ENCODE results near the gene CBLB. TPM values are rescaled to one million over a fixed set of nuclear protein-coding genes. Genes with fewer than 3 reads are reported as not detected.

The CBLB gene
- total and polyA plus RNA-seq, 2 of the 4 experiments (the other 2 are of a cell fraction): 10.1 to 20.1 TPM

DNA sequence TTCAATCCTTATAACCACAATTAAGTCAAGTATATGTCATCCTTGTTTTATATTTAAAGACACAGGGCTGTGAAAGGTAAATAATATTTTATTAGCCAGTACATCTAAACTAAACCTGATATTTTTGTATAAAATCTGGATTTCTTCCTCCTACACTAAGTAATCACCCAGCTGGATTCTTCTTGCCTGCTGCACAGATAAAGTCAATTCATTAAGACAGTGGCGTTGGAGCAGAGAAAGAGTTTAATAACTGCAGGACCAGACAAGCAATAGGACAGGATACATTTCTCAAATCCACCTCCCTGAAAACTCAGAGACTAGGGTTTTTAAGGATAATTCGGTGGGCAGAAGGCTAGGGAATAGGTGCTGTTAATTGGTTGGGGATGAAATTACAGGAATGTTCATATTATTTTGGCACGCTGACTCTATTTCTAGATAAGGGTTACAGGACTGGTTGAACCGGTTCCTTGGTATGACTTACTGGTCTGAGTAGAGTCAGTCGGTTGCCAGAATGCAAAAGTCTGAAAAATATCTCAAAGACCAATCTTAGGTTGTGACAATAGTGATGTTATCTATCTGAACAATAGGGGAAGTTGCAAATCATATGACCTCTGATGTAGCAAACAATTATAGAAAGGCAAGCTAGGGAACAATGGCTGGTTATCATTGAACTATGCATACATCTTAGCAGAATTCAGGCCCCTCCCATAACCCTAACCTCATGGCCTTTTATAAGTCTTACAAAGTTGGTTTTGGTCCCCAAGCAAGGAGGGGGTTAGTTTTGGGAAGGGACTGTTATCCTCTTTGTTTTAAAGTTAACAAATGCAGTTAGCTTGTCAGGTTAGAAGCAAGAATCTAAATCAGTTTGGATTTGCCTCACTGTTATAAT is 257.3 kb downstream of the CBLB start (continued):
- no peak for TF ChIP-seq MAZ (IDR thresholded peaks at IDR 0.05; ENCODE audit: borderline replicate concordance, low read depth, low read length)

GRCh38 chr3:105610473-105610872 is 258.3 kb downstream of the CBLB start:
- no peak overlapping the region for H3K14ac ChIP-seq (replicated peaks; ENCODE audit: low read depth, low read length)
- no peak overlapping the region for H3K18ac ChIP-seq (ENCODE audit: low read depth, low read length)
- H2AK5ac ChIP-seq (ENCODE audit: low read depth, low read length): no peak overlapping the region
- ChIA-PET POLR2A (ENCODE audit: unreplicated experiment) (no interaction called here), CTCF (no interaction called here)
- intact Hi-C loops (cut with micrococcal nuclease): no loop called here
- no peaks in the 10 kb centered on the region for H4K20me1 ChIP-seq (ENCODE audit: insufficient read depth, low read length)
- no peak overlapping the region for H2BK20ac ChIP-seq (ENCODE audit: low read depth, low read length)
- H2AK9ac ChIP-seq (replicated peaks; ENCODE audit: low read depth, low read length, poor library complexity): no peak overlapping the region
- no peak overlapping the region for H3K23ac ChIP-seq (ENCODE audit: low read depth, low read length)
- no peaks in the 10 kb centered on the region for H3K9me3 ChIP-seq (ENCODE audit: control insufficient read depth, insufficient read depth, low read length)
- H4K5ac ChIP-seq (ENCODE audit: low read depth, low read length): no peak overlapping the region
- no TSS peak for BruUV-seq (replicated peaks)
- no peaks in the 10 kb centered on the region for H3K36me3 ChIP-seq (ENCODE audit: control insufficient read depth, insufficient read depth, low read length)
- no peak overlapping the region for H2BK15ac ChIP-seq (ENCODE audit: low read depth, low read length)
- peaks cover 2% of the 10 kb centered on the region; the same call in 1 of the 2 replicates for H3K4me1 ChIP-seq (ENCODE audit: control insufficient read depth, insufficient read depth, low read length)
- no peak overlapping the region for H3K4ac ChIP-seq (ENCODE audit: low read depth, low read length)
- H3K9me1 ChIP-seq (ENCODE audit: insufficient read depth, low read length): no peaks in the 10 kb centered on the region; the same call in 1 of the 2 replicates
- dilution Hi-C loops (cut with HindIII; ENCODE audit: low sequenced_read_pairs, unreplicated experiment): no loop called here
- in situ Hi-C loops (cut with MboI; ENCODE audit: low sequenced_read_pairs): no loop called here
- no peak overlapping the region for H3K4me2 ChIP-seq (ENCODE audit: low read depth, low read length)
- no peak overlapping the region for H3K4me3 ChIP-seq (ENCODE audit: insufficient read depth, low read depth, low read length)
- H4K91ac ChIP-seq (ENCODE audit: insufficient read depth, low read depth, low read length): no peak overlapping the region
- no peak overlapping the region for H3K56ac ChIP-seq (ENCODE audit: extremely low read depth, insufficient read depth, low read length)
- no peak overlapping the region for H2AFZ ChIP-seq (replicated peaks; ENCODE audit: low read length, poor library complexity)
- ATAC-seq (ENCODE audit: low read depth) (no peak), DNase-seq (no peak)
- H4K8ac ChIP-seq (ENCODE audit: low read depth in 2 of 2, low read length in 2 of 2): no peak overlapping the region
- H3K27me3 ChIP-seq (ENCODE audit: control insufficient read depth, insufficient read depth, low read length): no peaks in the 10 kb centered on the region
- no CpG with 5 or more reads among the region's 4 CpGs for WGBS, 2 experiments (ENCODE audit: extremely low coverage in 2 of 2, insufficient read length in 1 of 2)
- no peak overlapping the region for H2BK5ac ChIP-seq (ENCODE audit: low read depth, low read length, poor library complexity, severe bottlenecking)
- H3K79me1 ChIP-seq (ENCODE audit: low read depth in 1 of 2, low read length in 2 of 2): no peaks in the 10 kb centered on the region
- no peak overlapping the region for H3K27ac ChIP-seq (ENCODE audit: insufficient read depth, low read length)
- TF ChIP-seq MXI1 (IDR thresholded peaks at IDR 0.05; ENCODE audit: borderline replicate concordance, low read depth, low read length): no peak
- TF ChIP-seq MAFK (IDR thresholded peaks at IDR 0.05; ENCODE audit: low read depth, low read length): no peak
- no peak for TF ChIP-seq RAD21 (IDR thresholded peaks at IDR 0.05; ENCODE audit: low read length)
- TF ChIP-seq, protein P1, sequence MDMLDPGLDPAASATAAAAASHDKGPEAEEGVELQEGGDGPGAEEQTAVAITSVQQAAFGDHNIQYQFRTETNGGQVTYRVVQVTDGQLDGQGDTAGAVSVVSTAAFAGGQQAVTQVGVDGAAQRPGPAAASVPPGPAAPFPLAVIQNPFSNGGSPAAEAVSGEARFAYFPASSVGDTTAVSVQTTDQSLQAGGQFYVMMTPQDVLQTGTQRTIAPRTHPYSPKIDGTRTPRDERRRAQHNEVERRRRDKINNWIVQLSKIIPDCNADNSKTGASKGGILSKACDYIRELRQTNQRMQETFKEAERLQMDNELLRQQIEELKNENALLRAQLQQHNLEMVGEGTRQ (IDR thresholded peaks at IDR 0.05; ENCODE audit: low read depth, low read length): no peak
- TF ChIP-seq FOS (IDR thresholded peaks at IDR 0.05; ENCODE audit: low read depth, low read length): no peak
- TF ChIP-seq ELK1 (IDR thresholded peaks at IDR 0.05; ENCODE audit: borderline replicate concordance, low read depth, low read length): no peak
- no peak for TF ChIP-seq CEBPB (IDR thresholded peaks at IDR 0.05; ENCODE audit: low read depth, low read length)
- no peak for TF ChIP-seq RCOR1 (IDR thresholded peaks at IDR 0.05; ENCODE audit: insufficient replicate concordance, low read length)
- TF ChIP-seq RFX5 (IDR thresholded peaks at IDR 0.05; ENCODE audit: low read depth, low read length): no peak
- no peak for TF ChIP-seq NFE2L2 (IDR thresholded peaks at IDR 0.05; ENCODE audit: low read depth, low read length)
- no peak overlapping the region for H3K9ac ChIP-seq (ENCODE audit: low read depth, low read length)
- no peak overlapping the region for H2BK120ac ChIP-seq (ENCODE audit: low read depth, low read length)
